HG03108 (cell line): Measurements from ENCODE around the gene PLCG2.
"Not testable (repeated sequence)": the region's sequence is repeated elsewhere in the genome, so short reads cannot be mapped to it uniquely, and the experiment has no call there.

Source experiments
- ATAC-seq: cut with Tn5 transposase; IDR thresholded peaks from one replicate; pipeline ENCODE4 v1.9.1; 2021; ENCODE audit warnings: moderate library complexity; ENCODE audit not compliant: unreplicated experiment

PLCG2 gene

DNA sequence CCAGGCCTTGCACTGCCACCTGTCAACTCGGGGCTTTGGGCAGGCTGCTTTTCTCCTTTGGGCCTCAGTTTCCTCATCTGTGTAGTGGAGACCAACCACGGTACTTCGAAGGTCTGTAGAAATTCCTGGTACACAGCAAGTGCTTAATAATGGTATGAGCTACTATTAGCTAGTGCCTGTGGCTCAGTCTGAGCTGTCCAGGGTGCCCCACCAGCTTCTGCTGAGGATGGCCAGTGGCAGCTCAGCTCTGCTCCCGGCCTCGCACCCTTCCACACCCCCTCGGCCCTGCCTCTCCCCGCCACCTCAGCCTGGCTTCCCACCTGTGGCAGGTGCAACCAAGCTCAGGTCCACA, 26.2 kb upstream of the PLCG2 start:
- ATAC-seq = no peak

DNA sequence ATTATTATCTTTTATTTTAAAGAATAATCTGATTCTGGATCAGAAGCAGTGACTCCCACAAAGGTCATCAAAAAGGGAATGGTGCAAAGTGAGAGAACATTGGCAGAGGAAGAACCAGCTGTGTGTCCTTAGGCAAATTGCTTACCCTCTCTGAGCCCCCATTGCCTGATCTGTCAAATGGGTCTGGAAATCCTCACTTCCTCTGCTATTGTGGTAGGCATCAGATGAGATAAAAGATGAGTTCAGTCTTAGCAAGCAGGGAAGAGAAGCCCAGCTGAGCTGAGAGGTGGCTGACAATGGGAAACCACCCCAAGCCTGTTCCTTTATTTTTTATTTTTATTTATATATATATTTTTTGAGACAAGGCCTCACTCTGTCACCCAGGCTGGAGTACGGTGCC, 24.2 kb upstream of the PLCG2 start:
- no peak for ATAC-seq

DNA sequence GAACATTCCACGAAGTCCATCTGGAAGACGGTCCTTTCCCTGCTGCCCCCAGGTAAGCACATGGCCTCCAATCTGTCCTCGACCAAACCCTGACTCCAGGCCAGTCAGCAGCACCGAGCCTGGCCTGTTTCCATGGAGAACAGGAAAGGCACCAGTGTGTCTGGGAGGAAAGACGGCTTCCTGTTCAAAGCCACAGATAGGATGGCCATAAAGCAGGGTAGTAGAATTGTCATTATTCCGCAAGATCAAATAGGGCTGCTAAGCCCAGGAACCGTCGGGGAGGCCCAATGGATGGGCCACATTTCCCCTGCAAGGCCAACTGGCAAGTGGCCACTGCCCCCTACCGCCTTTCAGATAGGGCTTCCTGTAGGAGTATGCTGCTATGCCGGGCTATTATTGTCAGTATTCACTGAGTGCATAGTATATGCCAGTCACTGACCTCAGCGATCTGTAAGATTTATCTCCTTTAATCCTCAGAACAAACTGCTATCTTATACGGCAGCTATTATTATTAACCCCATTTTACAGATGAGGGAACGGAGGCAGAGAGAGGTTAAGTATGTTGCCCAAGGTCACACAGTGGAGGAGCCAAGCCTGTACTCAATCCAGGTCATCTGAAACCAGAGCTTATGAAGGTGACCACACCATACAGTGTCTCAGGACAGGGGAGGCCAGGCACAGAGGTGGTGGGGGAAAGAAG, 23.0 kb upstream of the PLCG2 start:
- no peak for ATAC-seq

DNA sequence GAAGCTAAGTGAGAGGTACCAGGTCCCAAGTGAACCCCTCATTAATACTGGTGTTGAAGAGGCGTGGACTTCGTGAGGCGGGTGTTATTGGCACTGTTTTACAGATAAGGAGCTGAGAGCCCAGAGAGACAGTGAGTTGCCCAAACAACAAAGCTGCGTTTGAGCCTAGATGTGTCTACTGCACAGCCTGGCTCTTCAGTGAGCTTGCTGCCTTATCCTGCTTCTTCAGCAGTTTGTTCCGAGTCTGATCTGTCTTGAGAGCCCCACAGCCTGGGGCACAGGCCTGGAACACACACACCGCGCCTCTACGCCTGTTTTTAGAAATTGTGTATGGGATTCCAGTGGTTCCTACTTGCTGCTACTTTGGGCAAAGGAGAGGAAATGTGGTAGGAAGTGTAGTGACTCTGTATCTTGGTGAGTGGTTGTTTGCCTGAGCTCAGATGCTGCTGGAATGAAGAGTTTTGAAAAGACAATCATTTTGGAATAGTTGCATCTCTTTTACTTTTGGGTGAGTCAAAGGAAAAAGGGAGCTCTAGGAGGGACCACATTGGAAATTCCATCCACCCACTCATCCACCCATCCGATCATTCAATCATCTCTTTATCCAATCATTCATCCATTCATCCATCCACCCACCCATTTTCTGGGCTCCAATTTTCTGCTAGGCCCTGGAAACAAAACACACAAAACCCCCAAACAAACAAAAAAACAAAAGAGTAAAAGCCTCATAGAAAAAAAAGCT, 22.3 kb upstream of the PLCG2 start:
- ATAC-seq = no peak

DNA sequence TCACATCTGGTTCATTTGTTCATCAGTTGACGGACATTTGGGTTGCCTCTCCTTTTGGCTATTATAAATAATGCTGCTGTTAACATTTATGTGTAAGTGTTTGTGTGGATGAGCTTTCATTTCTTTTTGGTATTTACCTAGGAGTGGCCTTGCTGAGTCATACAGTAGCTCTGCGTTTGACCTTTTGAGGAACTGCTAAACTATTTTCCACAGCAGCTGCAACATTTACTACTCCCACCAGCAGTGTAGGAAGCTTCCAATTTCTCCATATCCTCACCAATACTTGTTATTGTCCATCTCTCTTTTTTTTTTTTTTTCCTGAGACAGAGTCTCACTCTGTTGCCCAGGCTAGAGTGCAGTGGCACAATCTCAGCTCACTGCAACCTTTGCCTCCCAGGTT, 20.7 kb upstream of the PLCG2 start:
- no peak for ATAC-seq

DNA sequence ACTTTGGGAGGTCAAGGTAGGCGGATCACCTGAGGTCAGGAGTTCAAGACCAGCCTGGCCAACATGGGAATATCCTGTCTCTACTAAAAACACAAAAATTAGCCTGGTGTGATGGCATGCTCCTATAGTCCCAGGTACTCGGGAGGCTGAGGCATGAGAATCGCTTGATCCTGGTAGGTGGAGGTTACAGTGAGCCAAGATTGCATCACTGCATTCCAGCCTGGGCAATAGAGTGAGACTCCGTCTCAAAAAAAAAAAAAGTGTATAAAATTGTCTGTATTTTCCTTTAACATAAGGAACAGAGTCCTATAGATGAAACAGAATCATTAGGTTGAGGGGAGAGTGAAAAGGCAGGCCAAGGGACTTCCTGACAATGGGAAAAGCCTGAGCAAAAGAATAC, 16.8 kb upstream of the PLCG2 start:
- not testable (repeated sequence) for ATAC-seq

DNA sequence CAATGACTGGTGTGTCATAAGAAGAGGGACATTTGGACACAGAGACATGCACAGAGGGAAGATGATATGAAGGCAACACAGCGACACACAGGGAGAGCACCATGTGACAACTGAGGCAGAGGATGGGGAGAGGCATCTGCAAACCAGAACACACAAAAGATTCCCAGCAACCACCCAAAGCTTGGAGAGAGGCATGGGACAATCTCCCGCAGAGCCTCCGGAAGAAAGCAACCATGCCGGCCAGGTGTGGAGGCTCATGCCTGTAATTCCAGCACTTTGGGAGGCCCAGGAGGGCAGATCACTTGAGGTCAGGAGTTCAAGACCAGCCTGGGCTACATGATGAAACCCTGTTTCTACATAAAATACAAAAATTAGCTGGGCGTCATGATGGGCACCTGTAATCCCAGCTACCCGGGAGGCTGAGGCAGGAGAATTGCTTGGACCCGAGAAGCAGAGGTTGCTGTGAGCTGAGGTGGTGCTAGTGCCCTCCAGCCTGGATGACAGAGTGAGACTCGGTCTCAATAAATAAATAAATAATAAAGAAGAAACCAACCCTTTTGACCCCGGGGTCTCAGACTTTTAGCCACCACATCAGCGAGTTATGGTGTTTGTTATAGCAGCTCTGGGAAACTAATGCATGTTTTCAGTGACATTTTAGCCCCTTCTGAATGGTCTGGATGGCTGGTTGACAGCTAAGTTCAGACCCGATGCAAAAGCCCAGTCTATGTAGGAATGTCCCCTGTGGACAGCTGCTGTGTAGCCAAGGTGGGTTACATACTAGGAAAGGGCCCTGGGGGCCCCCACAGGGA, 13.8 kb upstream of the PLCG2 start:
- no peak for ATAC-seq

DNA sequence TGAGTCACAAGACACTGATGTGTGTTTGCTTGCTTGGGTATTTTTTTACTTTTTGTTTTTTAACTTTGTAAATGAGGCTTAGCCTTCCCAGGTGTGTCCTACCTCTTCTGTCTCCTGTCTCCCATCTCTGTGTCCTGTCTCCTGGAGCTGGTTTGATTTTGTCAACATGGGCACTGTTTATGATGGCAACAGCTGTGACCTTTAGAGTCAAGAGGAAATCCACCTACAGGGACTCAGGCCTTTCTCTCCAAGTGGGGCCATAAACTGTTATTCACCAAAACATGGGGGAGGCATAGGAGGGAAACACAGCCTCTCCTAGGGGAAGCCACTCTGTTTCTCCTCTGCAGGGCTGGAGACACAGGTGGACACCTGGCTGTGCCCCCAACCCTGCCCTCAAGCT, 13.1 kb upstream of the PLCG2 start:
- ATAC-seq = no peak

DNA sequence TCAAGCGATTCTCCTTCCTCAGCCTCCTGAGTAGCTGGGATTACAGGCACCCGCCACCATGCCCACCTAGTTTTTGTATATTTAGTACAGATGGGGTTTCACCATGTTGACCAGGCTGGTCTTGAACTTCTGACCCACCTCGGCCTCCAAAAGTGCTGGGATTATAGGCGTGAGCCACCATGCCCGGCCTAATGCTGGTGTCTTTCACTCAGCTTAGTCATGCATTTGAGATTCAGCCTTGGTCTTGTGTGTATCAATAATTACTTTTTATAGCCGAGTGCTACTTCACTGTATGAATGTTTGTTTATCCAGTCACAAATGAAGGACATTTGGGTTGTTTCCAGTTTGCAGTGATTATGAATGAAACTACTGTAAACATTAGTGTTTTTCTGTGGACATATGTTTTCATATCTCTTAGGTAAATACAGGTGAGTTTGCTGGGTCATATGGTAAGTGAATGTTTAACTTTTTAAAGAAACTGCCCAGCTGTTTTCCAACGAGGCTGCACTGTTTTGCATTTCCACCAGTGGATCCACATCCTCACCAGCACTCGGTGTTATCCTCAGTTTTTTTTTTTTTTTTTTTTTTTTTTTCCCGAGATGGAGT, 11.0 kb upstream of the PLCG2 start:
- ATAC-seq = no peak

DNA sequence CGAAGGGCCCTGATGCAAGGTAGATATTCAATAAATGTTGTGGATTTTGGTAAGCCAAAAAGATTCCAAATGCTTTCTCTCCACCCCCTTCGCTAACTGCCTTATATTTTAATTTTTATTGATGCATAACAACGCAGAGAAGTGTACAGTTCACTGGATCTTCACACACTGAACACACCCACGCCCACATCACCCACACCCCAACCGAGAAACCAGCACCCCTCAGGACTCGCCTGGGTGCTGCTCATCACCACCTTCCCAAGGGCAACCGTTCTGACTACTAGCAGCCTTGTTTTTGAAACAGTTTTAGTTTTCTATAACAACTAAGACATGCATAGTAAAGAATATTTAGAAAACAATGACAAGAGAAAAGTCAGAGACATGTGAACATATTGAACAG, 9.1 kb upstream of the PLCG2 start:
- no peak for ATAC-seq

DNA sequence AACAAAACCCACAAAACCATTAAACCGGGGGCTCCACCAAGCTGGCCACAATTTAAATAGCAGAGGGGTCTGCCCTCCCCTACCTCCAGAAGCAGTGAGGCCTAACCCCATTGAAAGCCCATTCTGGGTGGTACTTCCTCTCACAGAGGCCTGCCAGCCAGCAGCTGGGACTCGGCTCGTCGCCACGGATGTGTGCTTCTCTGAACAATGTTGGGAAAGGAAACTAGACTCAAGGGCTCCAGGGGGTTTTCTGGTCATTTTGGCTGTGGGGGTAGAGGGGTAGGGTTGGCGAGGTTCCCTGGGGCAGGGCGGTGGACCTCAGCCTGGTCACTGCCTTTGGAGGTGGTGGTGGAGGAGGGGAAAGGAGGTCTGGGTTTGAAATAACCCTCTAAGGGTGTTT, 4.7 kb upstream of the PLCG2 start:
- peak; percentile 38 for ATAC-seq

DNA sequence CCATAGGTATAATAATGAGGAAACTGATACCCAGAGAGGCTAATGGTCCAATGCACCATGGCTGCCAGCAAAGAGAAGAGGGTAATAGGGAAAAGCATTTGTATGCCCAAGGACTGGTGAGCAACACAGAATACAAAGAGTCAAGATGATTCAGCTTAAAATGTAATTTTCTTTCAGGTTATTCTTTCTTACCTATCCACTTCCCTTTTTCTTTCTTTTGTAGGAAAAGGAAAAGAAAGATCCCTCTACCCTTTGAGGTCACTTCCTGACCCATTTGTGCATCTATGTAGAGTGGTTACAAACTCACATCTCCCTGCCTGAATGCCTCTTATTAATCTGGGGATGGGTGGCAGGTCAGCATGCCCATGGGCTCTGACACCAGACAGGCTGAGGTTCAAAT, 3.5 kb upstream of the PLCG2 start:
- no peak for ATAC-seq

DNA sequence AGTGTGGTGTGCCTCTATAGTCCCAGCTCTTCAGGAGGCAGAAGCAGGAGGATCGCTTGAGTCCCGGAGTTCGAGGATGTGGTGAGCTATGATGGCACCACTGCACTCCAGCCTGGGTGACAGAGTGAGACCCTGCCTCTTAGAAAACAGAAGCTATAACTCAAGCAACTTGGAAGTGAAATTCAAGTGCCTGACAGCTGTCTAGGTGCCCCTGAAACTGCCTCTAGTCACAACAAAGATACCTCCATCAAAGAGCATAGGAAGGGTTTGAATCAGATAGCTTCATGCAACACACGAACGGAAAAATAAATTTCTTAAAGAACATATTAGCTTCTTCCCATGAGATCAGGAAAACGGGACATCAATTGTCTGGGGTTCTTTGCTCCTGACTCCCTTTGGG, 860 bp upstream of the PLCG2 start:
- no peak for ATAC-seq

DNA sequence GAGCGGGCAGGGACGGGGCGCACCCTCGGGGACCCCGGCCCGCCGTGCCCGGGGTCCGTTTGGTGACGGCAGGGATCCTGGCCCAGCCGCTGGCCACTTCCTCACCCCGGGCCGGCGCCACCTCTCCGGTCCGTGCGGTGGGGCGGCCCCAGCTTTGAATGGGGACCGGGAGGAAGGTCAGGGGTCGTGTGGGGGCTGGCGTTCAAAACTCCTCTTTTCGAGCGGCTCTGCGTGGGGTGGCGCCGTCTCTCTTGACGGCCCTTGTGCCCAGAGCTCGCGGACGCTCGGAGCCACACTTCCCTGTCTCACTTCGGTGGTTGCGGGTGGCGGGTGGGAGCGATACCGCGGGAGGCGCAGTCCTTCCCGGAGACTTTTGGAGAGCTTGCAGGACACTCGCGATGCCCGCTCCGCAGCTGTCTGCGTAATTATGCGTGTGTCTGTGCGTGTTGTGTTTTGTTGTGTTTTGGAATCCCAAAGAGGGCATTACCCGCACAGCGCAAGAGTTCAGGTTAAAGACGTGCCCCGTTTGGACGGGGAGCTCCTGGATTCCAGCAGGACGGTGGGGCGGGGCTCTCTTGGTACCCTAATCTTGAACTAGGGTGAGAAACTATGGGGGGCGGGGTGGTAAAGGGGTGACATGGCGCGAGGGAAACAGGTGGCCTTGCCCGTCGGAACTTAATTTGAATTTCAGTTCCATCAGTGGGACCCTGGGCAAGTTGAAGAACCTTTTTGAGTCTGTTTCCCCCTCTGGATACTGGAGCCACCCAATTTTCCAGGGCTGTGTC, 637 bp downstream of the PLCG2 start:
- no peak for ATAC-seq

DNA sequence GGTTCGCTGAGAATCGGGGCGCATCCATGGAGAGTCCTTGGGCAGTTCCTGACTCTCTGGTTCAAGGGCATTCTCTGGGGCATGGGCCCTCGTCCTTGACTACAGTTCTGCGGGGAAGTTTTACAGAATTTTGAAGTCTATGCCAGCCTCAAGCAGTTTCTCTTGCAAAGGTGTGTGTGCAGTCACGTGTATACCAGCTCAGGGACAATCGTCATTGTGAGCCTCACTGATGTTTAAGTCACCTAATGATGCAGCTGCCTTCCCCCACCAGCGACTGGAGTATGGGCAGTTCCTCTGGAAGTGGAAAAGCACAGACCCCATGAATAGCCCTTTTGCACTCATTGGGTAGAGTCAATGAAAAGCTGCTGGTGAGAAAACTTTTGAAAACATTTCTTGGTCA, 1.3 kb downstream of the PLCG2 start:
- ATAC-seq = no peak

DNA sequence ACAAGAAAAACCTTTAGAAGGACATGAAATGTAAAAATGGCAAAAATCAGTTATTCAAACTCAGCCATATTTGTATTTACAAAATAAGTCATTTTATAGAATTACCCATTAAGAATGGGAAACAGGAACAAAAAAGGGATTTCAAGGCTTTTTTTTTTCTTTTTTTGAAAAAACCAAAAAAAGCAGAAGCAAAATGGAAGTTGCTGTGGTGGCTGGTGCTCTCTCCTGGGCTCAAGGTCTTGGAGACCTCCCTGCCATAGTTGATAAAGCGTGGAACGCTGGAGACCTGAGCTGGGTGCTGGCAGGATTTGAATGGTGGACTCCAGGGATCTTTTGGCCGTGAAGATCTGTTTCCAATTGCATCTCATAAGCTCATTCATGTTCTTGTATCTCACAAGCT, 3.1 kb downstream of the PLCG2 start:
- ATAC-seq = no peak

DNA sequence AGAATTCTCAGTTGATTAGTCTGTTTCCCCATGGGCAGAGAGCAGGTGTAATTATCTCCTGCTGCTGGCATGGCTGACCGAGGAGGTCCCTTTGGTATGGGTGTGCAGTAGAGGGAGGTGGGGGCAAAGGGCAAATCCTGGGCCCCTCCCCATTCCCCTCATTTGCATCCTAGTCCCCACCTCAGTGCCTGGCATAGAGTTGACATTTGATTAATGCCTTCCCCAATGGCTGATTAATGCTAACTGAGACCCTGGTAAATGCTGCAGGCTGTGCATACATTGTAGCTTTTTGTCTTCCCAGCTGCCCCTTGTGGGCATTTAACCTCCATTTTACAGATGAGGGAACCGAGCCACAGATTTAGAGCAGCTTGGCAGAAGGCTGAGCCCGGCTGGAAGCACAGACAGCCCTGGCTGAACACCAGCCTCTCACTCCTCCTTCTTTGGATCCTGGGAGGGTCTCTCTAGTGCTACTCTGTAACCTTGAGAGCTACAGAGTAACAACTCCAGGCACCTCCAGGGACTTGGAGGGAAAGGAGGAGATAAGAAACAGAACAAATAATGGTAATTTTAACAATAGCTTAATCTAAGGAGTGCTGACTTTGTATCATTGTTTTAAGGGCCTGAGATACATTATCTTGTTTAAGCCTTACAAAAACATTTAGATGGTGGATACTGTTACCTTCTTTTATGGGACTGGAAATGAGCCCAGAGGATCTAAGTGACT, 5.1 kb downstream of the PLCG2 start:
- ATAC-seq = peak; percentile 30

DNA sequence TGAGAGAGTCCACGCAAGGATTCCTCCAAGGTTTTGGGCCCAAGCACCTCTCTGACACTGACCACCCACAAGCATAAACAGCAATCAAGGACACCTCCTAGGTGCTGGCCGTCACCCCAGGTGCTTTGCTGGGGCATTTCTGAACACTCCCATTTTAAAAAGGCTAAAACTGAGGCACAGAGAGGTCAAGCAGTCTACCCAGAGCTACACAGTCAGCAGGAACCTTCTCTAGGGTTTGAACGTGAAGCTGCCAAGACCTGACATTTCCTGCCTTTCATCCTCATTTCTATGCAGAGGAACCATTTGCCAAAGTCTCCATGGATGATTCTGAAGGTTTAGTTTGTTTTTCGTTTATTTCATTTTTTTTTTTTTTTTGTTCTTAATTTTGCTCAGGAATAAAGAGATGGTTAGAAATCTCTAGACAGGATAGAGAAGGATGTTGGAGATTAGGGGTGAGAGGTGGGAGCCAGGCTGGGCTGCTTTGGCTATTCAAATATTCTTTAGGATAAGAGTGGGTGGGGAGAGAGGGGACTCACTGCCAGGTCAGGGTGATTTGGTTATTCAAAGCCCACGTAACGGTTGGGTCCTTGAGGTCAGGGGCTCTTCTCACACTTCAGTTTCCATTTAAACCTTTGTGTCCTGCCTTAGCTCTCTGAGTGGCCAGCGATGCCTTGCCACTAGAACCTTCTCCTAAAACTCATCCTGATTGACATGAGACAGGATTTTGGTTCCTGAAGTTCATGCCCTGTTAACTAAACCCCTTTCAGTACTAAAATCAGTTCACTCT, 6.2 kb downstream of the PLCG2 start:
- ATAC-seq = no peak

DNA sequence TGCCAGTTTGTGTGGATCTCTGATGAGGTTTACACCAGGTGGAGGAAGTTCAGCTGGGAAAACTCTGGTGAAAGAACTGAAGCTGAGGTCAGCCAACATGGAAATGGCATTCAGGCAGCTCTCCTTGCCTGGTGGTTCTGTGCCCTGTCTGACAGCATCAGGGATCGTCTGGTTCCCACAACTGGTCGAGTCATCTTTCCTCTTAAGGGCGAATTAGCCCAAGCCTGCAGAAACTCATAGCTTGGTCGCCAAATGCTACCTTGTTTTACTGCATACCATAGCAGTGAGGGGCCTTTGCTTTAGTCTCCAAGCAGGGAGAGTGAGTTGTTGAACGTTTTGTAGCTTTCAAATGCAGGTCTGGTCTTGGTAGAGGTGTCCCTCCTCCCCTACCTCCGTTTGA, 7.2 kb downstream of the PLCG2 start:
- ATAC-seq = no peak
